ENCODE measurements around the gene NEO1. TPM values are rescaled to one million over a fixed set of nuclear protein-coding genes. Genes with fewer than 3 reads are reported as not detected.

The NEO1 gene
- total RNA-seq, 1 donor from 2014 or later = 26.6 TPM

- H3K36me3 ChIP-seq (ENCODE audit: control insufficient read depth, insufficient read depth, low read length) = no peaks in the 10 kb centered on the region
- TF ChIP-seq, protein P1, sequence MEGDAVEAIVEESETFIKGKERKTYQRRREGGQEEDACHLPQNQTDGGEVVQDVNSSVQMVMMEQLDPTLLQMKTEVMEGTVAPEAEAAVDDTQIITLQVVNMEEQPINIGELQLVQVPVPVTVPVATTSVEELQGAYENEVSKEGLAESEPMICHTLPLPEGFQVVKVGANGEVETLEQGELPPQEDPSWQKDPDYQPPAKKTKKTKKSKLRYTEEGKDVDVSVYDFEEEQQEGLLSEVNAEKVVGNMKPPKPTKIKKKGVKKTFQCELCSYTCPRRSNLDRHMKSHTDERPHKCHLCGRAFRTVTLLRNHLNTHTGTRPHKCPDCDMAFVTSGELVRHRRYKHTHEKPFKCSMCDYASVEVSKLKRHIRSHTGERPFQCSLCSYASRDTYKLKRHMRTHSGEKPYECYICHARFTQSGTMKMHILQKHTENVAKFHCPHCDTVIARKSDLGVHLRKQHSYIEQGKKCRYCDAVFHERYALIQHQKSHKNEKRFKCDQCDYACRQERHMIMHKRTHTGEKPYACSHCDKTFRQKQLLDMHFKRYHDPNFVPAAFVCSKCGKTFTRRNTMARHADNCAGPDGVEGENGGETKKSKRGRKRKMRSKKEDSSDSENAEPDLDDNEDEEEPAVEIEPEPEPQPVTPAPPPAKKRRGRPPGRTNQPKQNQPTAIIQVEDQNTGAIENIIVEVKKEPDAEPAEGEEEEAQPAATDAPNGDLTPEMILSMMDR (IDR thresholded peaks at IDR 0.05; ENCODE audit: insufficient read depth, low read length, poor library complexity, severe bottlenecking) = no peak
- no peak overlapping the region for H3K4me3 ChIP-seq (ENCODE audit: low read depth, low read length)
- H3K27me3 ChIP-seq (ENCODE audit: control insufficient read depth, insufficient read depth, low read length) = peaks cover 5% of the 10 kb centered on the region
- DNase-seq (ENCODE audit: low read depth) = no peak
Measured at GRCh38 chr15:73330206-73331051, 278.2 kb downstream of the NEO1 start.

- TF ChIP-seq, protein P1 (IDR thresholded peaks at IDR 0.05; ENCODE audit: insufficient read depth, low read length, poor library complexity, severe bottlenecking) = no peak
- H3K27me3 ChIP-seq (ENCODE audit: control insufficient read depth, insufficient read depth, low read length) = peaks cover 3% of the 10 kb centered on the region
- H3K4me3 ChIP-seq (ENCODE audit: low read depth, low read length) = no peak overlapping the region
- DNase-seq (ENCODE audit: low read depth) = no peak
- H3K36me3 ChIP-seq (ENCODE audit: control insufficient read depth, insufficient read depth, low read length) = no peaks in the 10 kb centered on the region
Measured at GRCh38 chr15:73331501-73331900, 279.2 kb downstream of the NEO1 start.

DNA sequence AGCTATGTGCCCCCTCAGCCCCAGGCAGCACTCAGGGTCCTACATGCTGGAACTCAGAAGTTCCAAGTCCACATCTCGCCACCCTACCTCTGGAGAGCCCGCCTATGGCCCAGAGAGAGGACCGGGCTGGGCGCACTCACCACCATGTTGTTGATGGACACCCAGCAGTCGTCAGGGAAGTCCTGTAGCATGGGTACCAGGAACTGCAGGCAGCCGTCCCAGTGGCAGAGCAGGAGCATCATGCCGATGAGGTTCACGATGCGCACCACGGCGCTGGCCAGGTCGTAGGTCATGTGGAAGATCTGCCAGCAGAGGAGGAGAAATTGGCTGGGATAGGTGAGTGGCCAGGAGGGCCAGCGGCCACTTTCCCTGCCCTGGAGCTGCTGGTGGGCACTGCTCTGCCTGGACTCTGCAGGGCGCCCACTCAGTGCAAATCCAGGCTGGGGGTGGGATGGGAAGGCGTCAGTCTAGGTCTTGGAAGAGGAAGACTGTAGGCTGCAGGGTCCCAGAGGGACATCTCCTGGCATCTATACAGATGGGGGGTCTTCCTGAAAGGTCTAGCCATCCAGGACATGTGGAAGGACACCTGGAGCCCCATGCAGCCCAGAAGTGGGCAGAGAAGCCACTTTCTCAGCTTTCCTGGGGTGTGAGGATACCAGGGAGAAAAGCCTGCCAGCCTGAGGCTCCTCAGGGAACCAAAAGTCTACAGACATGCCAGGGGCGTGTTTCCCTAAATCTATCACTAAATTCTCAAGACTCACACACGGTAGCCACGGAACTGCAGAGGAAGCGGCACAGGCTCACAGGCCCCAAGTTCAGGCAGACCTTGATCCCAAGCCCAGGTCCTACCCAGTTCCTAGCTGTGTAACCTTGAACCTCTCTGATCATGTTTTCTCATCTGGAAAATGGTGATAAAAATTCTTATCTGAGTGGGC, 280.0 kb downstream of the NEO1 start:
- no peaks in the 10 kb centered on the region for H3K36me3 ChIP-seq (ENCODE audit: control insufficient read depth, insufficient read depth, low read length)
- H3K4me3 ChIP-seq (ENCODE audit: low read depth, low read length) = no peak overlapping the region
- TF ChIP-seq, protein P1 (IDR thresholded peaks at IDR 0.05; ENCODE audit: insufficient read depth, low read length, poor library complexity, severe bottlenecking) = no peak
- DNase-seq (ENCODE audit: low read depth) = no peak
- H3K27me3 ChIP-seq (ENCODE audit: control insufficient read depth, insufficient read depth, low read length) = peaks cover 3% of the 10 kb centered on the region

DNA sequence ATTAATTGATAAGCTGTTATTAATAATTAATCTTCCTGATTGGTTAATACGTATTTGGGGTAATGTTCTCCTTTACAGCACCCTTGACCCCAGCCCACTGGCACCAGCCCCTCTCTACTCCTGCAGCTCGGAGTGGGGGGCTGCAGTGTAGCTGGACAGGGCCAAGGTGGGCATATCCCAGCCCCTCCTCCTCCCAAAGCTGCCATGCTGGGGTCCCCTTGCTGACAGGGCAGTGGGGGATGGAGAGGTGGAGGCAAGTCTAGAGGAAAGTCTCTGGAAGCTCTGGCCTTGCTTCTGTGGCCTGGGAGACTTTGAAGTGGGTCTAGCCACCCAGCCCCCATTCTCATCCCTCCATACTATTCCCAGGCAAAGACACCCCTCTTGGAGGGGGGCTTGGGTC, 280.7 kb downstream of the NEO1 start:
- Histone ChIP-seq H3K27me3 (ENCODE audit: control insufficient read depth, insufficient read depth, low read length) (peaks cover 3% of the 10 kb centered on the region), H3K4me3 (ENCODE audit: low read depth, low read length) (no peak overlapping the region), H3K36me3 (ENCODE audit: control insufficient read depth, insufficient read depth, low read length) (no peaks in the 10 kb centered on the region)
- no peak for DNase-seq (ENCODE audit: low read depth)
- TF ChIP-seq, protein P1 (IDR thresholded peaks at IDR 0.05; ENCODE audit: insufficient read depth, low read length, poor library complexity, severe bottlenecking) = no peak

GRCh38 chr15:73334086-73334485, 281.8 kb downstream of the NEO1 start:
- peaks cover 3% of the 10 kb centered on the region for H3K27me3 ChIP-seq (ENCODE audit: control insufficient read depth, insufficient read depth, low read length)
- DNase-seq (ENCODE audit: low read depth) = no peak
- no peaks in the 10 kb centered on the region for H3K36me3 ChIP-seq (ENCODE audit: control insufficient read depth, insufficient read depth, low read length)
- TF ChIP-seq, protein P1 (IDR thresholded peaks at IDR 0.05; ENCODE audit: insufficient read depth, low read length, poor library complexity, severe bottlenecking) = no peak
- H3K4me3 ChIP-seq (ENCODE audit: low read depth, low read length) = no peak overlapping the region
